OCI-LY3 (cell line): ENCODE data around the gene DIPK1C.

ENCODE experiments used
- H2AFZ ChIP-seq: fragments of 200-600, 300-600 bp; shearing (Covaris generic); 2 replicates; pipeline ENCODE4 v1.6.0; 2014; ENCODE audit warnings: antibody characterized with exemption, low read depth, low read length
- H3K27ac ChIP-seq: fragments of 200-600, 300-600 bp; sonication (generic); 2 replicates; pipeline ENCODE4 v1.5.1; 2014; ENCODE audit warnings: mild to moderate bottlenecking, low read length, moderate library complexity, mixed read lengths
- H3K27me3 ChIP-seq: fragments of 200-600, 300-600 bp; sonication (generic); 2 replicates; pipeline ENCODE4 v1.6.1; 2014; ENCODE audit warnings: low read depth, low read length, mixed read lengths
- H3K36me3 ChIP-seq: fragments of 200-600, 300-600 bp; sonication (generic); replicated peaks from 2 replicates; pipeline ENCODE3; 2014; ENCODE audit warnings: low read depth, low read length, mixed read lengths
- H3K4me1 ChIP-seq: fragments of 300-600, 200-600 bp; sonication (generic); 2 replicates; pipeline ENCODE4 v1.6.1; 2014; ENCODE audit warnings: low read length, mixed read lengths
- H3K4me2 ChIP-seq: fragments of 200-600, 300-600 bp; sonication (generic); 2 replicates; pipeline ENCODE4 v1.6.1; 2014; ENCODE audit warnings: low read length, mixed read lengths
- H3K4me3 ChIP-seq: fragments of 300-600, 200-600 bp; sonication (generic); 2 replicates; pipeline ENCODE4 v1.5.1; 2014; ENCODE audit warnings: antibody characterized with exemption, mild to moderate bottlenecking, low read length, moderate library complexity
- H3K79me2 ChIP-seq: fragments of 300-600, 200-600 bp; shearing (Covaris generic); 2 replicates; pipeline ENCODE4 v1.6.1; 2014; ENCODE audit warnings: mild to moderate bottlenecking, low read length, mixed read lengths
- H3K9ac ChIP-seq: fragments of 300-600, 200-600 bp; shearing (Covaris generic); 2 replicates; pipeline ENCODE4 v1.6.0; 2014; ENCODE audit warnings: mild to moderate bottlenecking, low read length, moderate library complexity
- H3K9me3 ChIP-seq: fragments of 200-600, 300-600 bp; shearing (Covaris generic); 2 replicates; pipeline ENCODE4 v1.6.1; 2014; ENCODE audit warnings: low read length, mixed read lengths; ENCODE audit not compliant: insufficient read depth
- H4K20me1 ChIP-seq: fragments of 200-600, 300-600 bp; sonication (generic); 2 replicates; pipeline ENCODE4 v1.6.1; 2016; ENCODE audit warnings: low read length, mixed read lengths; ENCODE audit not compliant: insufficient read depth
- CTCF ChIP-seq: fragments of 200-600, 300-600 bp; sonication (generic); IDR thresholded peaks from 2 replicates; pipeline ENCODE4 v1.5.1; 2014; ENCODE audit warnings: antibody characterized with exemption, low read length, low read depth
- EZH2phosphoT487 ChIP-seq: fragments of 200-600 bp; shearing (Covaris generic); IDR thresholded peaks from 2 replicates; pipeline ENCODE4 v1.6.1; 2018; ENCODE audit warnings: antibody characterized with exemption, mixed run types, low read depth

DIPK1C gene

GRCh38 chr18:74482697-74483096, 25.6 kb upstream of the DIPK1C start:
- H3K27me3 ChIP-seq: peaks cover 23% of the 10 kb centered on the region
- no peaks in the 10 kb centered on the region for H3K79me2 ChIP-seq
- no peak overlapping the region for H3K27ac ChIP-seq
- H2AFZ ChIP-seq: no peak overlapping the region
- H3K36me3 ChIP-seq: no peaks in the 10 kb centered on the region
- TF ChIP-seq CTCF (no peak), EZH2phosphoT487 (peak; percentile 55; the same call in 1 of the 2 replicates)
- no peak overlapping the region for H3K4me2 ChIP-seq
- no peak overlapping the region for H3K9ac ChIP-seq
- no peaks in the 10 kb centered on the region for H3K4me1 ChIP-seq
- no peaks in the 10 kb centered on the region for H4K20me1 ChIP-seq
- no peak overlapping the region for H3K4me3 ChIP-seq
- no peaks in the 10 kb centered on the region for H3K9me3 ChIP-seq

GRCh38 chr18:74480149-74480651, 23.1 kb upstream of the DIPK1C start:
- Histone ChIP-seq H3K79me2 (no peaks in the 10 kb centered on the region), H3K4me3 (no peak overlapping the region), H3K4me2 (no peak overlapping the region), H3K27ac (no peak overlapping the region), H3K9ac (no peak overlapping the region), H4K20me1 (no peaks in the 10 kb centered on the region), H3K36me3 (no peaks in the 10 kb centered on the region), H3K27me3 (peaks cover 17% of the 10 kb centered on the region), H3K9me3 (no peaks in the 10 kb centered on the region), H3K4me1 (no peaks in the 10 kb centered on the region), H2AFZ (no peak overlapping the region)
- TF ChIP-seq CTCF (no peak), EZH2phosphoT487 (no peak)

- no peaks in the 10 kb centered on the region for H3K4me1 ChIP-seq
- H3K4me2 ChIP-seq: no peak overlapping the region
- H3K36me3 ChIP-seq: no peaks in the 10 kb centered on the region
- no peaks in the 10 kb centered on the region for H4K20me1 ChIP-seq
- no peak overlapping the region for H3K27ac ChIP-seq
- no peak overlapping the region for H3K4me3 ChIP-seq
- H2AFZ ChIP-seq: no peak overlapping the region
- TF ChIP-seq CTCF (no peak), EZH2phosphoT487 (no peak)
- H3K27me3 ChIP-seq: peaks cover 13% of the 10 kb centered on the region
- no peaks in the 10 kb centered on the region for H3K9me3 ChIP-seq
- H3K9ac ChIP-seq: no peak overlapping the region
- H3K79me2 ChIP-seq: no peaks in the 10 kb centered on the region
Observed at GRCh38 chr18:74479486-74480148, 22.5 kb upstream of the DIPK1C start.

- TF ChIP-seq CTCF (no peak), EZH2phosphoT487 (no peak)
- Histone ChIP-seq H3K4me1 (no peaks in the 10 kb centered on the region), H3K9ac (no peak overlapping the region), H3K36me3 (no peaks in the 10 kb centered on the region), H3K79me2 (no peaks in the 10 kb centered on the region), H3K9me3 (no peaks in the 10 kb centered on the region), H3K4me3 (no peak overlapping the region), H4K20me1 (no peaks in the 10 kb centered on the region), H3K4me2 (no peak overlapping the region), H3K27ac (no peak overlapping the region), H2AFZ (no peak overlapping the region), H3K27me3 (peaks cover 11% of the 10 kb centered on the region)
Observed at GRCh38 chr18:74478880-74479279, 21.8 kb upstream of the DIPK1C start.
